ENCODE data around the gene DLX4. TPM values are rescaled to one million over a fixed set of nuclear protein-coding genes. Genes with fewer than 3 reads are reported as not detected.

Gene DLX4
- polyA plus RNA-seq, 1 donor from 2014 or later = not detected

DNA sequence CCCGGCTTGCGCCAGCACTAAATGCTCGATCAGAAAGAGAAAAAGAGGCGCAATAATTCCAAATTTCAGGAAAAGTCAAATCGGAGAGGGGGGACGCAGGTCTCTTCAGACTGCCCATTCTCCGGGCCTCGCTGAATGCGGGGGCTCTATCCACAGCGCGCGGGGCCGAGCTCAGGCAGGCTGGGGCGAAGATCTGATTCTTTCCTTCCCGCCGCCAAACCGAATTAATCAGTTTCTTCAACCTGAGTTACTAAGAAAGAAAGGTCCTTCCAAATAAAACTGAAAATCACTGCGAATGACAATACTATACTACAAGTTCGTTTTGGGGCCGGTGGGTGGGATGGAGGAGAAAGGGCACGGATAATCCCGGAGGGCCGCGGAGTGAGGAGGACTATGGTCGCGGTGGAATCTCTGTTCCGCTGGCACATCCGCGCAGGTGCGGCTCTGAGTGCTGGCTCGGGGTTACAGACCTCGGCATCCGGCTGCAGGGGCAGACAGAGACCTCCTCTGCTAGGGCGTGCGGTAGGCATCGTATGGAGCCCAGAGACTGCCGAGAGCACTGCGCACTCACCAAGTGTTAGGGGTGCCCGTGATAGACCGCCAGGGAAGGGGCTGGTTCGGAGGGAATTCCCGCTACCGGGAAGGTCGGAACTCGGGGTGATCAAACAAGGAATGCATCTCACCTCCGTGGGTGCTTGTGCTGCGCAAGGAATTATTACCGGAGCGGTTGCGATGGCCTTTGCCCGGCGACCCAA lies 4.0 kb upstream of the DLX4 start (continued):
- no peak for TF ChIP-seq MXI1 (conservative IDR thresholded peaks at IDR 0.05; ENCODE audit: poor library complexity, severe bottlenecking)
- no peak for TF ChIP-seq SMC3 (conservative IDR thresholded peaks at IDR 0.05; ENCODE audit: poor library complexity)

DNA sequence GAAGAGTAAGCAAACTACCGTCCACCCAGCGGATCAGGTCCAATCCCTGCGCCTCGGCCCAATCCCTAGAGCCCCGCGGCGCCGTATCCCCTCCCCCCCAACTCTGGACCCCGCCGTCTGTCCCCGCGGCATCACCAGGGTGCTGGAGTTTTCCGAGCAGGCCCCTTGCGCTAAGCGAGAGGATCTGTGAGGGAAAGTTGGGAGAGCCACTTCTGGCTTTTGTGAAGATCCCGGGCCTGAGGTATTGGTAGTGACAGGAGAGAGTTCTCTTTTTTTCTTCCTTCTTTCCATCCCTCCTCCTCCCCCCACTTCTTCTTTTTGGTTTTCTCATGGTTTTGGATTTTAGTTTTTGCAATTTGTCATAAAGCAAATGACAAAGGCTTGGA lies 3.5 kb upstream of the DLX4 start:
- Histone ChIP-seq H2AFZ (ENCODE audit: low read depth, low read length) (no peak overlapping the region), H3K9ac (ENCODE audit: low read length) (no peak overlapping the region), H3K4me2 (ENCODE audit: low read length) (no peak overlapping the region), H3K27me3 (ENCODE audit: insufficient read depth, low read depth, low read length) (peaks cover 88% of the 10 kb centered on the region), H4K20me1 (ENCODE audit: insufficient read depth) (no peaks in the 10 kb centered on the region), H3K36me3 (ENCODE audit: insufficient read depth, low read length) (no peaks in the 10 kb centered on the region), H3K4me3 (ENCODE audit: low read length) (peak overlapping the region; percentile 24), H3K9me3 (ENCODE audit: low read length) (no peaks in the 10 kb centered on the region), H3K27ac (ENCODE audit: low read length) (no peak overlapping the region), H3K9me2 (ENCODE audit: insufficient read depth, low read length) (no peaks in the 10 kb centered on the region), H3K79me2 (replicated peaks; ENCODE audit: insufficient read depth, low read length) (no peaks in the 10 kb centered on the region), H3F3A (ENCODE audit: insufficient read depth, low read length, poor library complexity, severe bottlenecking) (no peaks in the 10 kb centered on the region)
- TF ChIP-seq POLR2AphosphoS5 (IDR thresholded peaks at IDR 0.05) (no peak), SMC3 (conservative IDR thresholded peaks at IDR 0.05; ENCODE audit: poor library complexity) (no peak), EP300 (conservative IDR thresholded peaks at IDR 0.05; ENCODE audit: poor library complexity, severe bottlenecking) (no peak), RAD21 (conservative IDR thresholded peaks at IDR 0.05) (no peak), TAF1 (IDR thresholded peaks at IDR 0.05; ENCODE audit: low read depth) (no peak), EZH2 (IDR thresholded peaks at IDR 0.05; ENCODE audit: borderline replicate concordance, insufficient read depth, low read length, poor library complexity, severe bottlenecking) (no peak), MXI1 (conservative IDR thresholded peaks at IDR 0.05; ENCODE audit: poor library complexity, severe bottlenecking) (no peak)
- TF ChIP-seq, protein P1, sequence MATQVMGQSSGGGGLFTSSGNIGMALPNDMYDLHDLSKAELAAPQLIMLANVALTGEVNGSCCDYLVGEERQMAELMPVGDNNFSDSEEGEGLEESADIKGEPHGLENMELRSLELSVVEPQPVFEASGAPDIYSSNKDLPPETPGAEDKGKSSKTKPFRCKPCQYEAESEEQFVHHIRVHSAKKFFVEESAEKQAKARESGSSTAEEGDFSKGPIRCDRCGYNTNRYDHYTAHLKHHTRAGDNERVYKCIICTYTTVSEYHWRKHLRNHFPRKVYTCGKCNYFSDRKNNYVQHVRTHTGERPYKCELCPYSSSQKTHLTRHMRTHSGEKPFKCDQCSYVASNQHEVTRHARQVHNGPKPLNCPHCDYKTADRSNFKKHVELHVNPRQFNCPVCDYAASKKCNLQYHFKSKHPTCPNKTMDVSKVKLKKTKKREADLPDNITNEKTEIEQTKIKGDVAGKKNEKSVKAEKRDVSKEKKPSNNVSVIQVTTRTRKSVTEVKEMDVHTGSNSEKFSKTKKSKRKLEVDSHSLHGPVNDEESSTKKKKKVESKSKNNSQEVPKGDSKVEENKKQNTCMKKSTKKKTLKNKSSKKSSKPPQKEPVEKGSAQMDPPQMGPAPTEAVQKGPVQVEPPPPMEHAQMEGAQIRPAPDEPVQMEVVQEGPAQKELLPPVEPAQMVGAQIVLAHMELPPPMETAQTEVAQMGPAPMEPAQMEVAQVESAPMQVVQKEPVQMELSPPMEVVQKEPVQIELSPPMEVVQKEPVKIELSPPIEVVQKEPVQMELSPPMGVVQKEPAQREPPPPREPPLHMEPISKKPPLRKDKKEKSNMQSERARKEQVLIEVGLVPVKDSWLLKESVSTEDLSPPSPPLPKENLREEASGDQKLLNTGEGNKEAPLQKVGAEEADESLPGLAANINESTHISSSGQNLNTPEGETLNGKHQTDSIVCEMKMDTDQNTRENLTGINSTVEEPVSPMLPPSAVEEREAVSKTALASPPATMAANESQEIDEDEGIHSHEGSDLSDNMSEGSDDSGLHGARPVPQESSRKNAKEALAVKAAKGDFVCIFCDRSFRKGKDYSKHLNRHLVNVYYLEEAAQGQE (IDR thresholded peaks at IDR 0.05; ENCODE audit: borderline replicate concordance) = no peak
- TF ChIP-seq, protein P2, sequence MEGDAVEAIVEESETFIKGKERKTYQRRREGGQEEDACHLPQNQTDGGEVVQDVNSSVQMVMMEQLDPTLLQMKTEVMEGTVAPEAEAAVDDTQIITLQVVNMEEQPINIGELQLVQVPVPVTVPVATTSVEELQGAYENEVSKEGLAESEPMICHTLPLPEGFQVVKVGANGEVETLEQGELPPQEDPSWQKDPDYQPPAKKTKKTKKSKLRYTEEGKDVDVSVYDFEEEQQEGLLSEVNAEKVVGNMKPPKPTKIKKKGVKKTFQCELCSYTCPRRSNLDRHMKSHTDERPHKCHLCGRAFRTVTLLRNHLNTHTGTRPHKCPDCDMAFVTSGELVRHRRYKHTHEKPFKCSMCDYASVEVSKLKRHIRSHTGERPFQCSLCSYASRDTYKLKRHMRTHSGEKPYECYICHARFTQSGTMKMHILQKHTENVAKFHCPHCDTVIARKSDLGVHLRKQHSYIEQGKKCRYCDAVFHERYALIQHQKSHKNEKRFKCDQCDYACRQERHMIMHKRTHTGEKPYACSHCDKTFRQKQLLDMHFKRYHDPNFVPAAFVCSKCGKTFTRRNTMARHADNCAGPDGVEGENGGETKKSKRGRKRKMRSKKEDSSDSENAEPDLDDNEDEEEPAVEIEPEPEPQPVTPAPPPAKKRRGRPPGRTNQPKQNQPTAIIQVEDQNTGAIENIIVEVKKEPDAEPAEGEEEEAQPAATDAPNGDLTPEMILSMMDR (IDR thresholded peaks at IDR 0.05; ENCODE audit: poor library complexity, severe bottlenecking) = no peak

DNA sequence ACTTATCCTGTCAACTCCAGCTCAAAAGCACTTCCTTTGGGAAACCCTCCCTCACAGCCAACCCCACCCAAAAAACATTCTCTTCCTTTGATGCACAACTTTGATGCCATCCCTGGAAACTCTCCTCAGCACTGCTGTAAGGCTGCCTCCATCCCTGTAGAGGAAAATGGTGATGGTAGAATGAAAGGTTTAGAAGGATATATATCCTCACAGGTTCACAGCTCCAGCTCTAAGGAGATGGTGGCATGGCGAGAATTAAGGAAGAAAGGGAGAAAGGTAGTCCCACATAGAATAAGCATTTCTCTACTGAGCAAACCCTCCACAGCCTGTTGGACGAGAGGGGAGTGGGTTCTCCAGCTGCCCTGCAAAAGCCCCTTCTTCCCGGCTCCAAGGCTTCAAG lies 2.2 kb upstream of the DLX4 start:
- H4K20me1 ChIP-seq (ENCODE audit: insufficient read depth) = no peaks in the 10 kb centered on the region
- H3K79me2 ChIP-seq (replicated peaks; ENCODE audit: insufficient read depth, low read length) = no peaks in the 10 kb centered on the region
- no peak overlapping the region for H3K4me3 ChIP-seq (ENCODE audit: low read length)
- H3K27me3 ChIP-seq (ENCODE audit: insufficient read depth, low read depth, low read length) = peaks cover 97% of the 10 kb centered on the region
- H3K9ac ChIP-seq (ENCODE audit: low read length) = no peak overlapping the region
- no peak for TF ChIP-seq EZH2 (IDR thresholded peaks at IDR 0.05; ENCODE audit: borderline replicate concordance, insufficient read depth, low read length, poor library complexity, severe bottlenecking)
- no peak for TF ChIP-seq MXI1 (conservative IDR thresholded peaks at IDR 0.05; ENCODE audit: poor library complexity, severe bottlenecking)
- no peak for TF ChIP-seq TAF1 (IDR thresholded peaks at IDR 0.05; ENCODE audit: low read depth)
- TF ChIP-seq, protein P1 (IDR thresholded peaks at IDR 0.05; ENCODE audit: borderline replicate concordance) = no peak
- H2AFZ ChIP-seq (ENCODE audit: low read depth, low read length) = no peak overlapping the region
- no peak overlapping the region for H3K27ac ChIP-seq (ENCODE audit: low read length)
- no peak overlapping the region for H3K4me2 ChIP-seq (ENCODE audit: low read length)
- no peaks in the 10 kb centered on the region for H3F3A ChIP-seq (ENCODE audit: insufficient read depth, low read length, poor library complexity, severe bottlenecking)
- no peaks in the 10 kb centered on the region for H3K9me2 ChIP-seq (ENCODE audit: insufficient read depth, low read length)
- H3K9me3 ChIP-seq (ENCODE audit: low read length) = no peaks in the 10 kb centered on the region
- H3K36me3 ChIP-seq (ENCODE audit: insufficient read depth, low read length) = no peaks in the 10 kb centered on the region
